MG63 (cell line): Measurements from ENCODE around the gene CIDEC. TPM values are rescaled to one million over a fixed set of nuclear protein-coding genes. Genes with fewer than 3 reads are reported as not detected.
"Not testable (repeated sequence)": the region's sequence is repeated elsewhere in the genome, so short reads cannot be mapped to it uniquely, and the experiment has no call there.

Source experiments
- DNase-seq: peaks from one replicate; pipeline ENCODE4 v3.0.0-alpha.2; 2020
- H3K27me3 ChIP-seq: fragments of 250-450 bp; sonication (Bioruptor Pico); 2 replicates; pipeline ENCODE4 v1.5.1; 2020; ENCODE audit warnings: mild to moderate bottlenecking, moderate library complexity
- H3K36me3 ChIP-seq: fragments of 250-450 bp; sonication (Bioruptor Pico); 2 replicates; pipeline ENCODE4 v1.5.1; 2020; ENCODE audit warnings: mild to moderate bottlenecking, moderate library complexity
- H3K4me3 ChIP-seq: fragments of 250-450 bp; sonication (Bioruptor Pico); 2 replicates; pipeline ENCODE4 v1.5.1; 2020; ENCODE audit warnings: mild to moderate bottlenecking, moderate library complexity
- H3K9me3 ChIP-seq: fragments of 250-450 bp; sonication (Bioruptor Pico); 2 replicates; pipeline ENCODE4 v1.5.1; 2020; ENCODE audit warnings: mild to moderate bottlenecking, moderate library complexity
- total RNA-seq: library from RNA; depleted of rRNA; stranded (reverse); fragments of >200 nt; shearing (Covaris generic); gene quantifications from 2 replicates; pipeline ENCODE4 v1.2.3, GENCODE V29; 2014; ENCODE audit warnings: low replicate concordance

CIDEC gene
- total RNA-seq, 1 experiment from 2014 or later: not detected

DNA sequence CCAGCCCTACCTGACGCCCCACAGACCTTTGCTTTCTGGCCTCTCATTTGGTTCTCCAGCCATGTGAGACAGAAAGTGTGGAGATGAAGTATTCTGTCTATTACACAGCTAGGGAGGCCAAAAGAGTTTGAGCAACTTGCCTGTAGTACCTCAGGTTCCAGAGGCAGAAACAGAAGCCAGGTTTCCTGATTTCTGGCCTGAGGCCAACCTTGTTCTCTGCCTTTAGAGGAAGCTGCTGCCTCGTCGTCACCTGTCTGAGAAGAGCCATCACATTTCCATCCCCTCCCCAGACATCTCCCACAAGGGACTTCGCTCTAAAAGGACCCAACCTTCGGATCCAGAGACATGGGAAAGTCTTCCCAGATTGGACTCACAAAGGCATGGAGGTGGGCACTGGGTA lies 26.4 kb upstream of the CIDEC start:
- H3K9me3 ChIP-seq: no peaks in the 10 kb centered on the region
- no peaks in the 10 kb centered on the region for H3K27me3 ChIP-seq
- no peaks in the 10 kb centered on the region for H3K36me3 ChIP-seq
- H3K4me3 ChIP-seq: no peak overlapping the region
- no peak for DNase-seq

DNA sequence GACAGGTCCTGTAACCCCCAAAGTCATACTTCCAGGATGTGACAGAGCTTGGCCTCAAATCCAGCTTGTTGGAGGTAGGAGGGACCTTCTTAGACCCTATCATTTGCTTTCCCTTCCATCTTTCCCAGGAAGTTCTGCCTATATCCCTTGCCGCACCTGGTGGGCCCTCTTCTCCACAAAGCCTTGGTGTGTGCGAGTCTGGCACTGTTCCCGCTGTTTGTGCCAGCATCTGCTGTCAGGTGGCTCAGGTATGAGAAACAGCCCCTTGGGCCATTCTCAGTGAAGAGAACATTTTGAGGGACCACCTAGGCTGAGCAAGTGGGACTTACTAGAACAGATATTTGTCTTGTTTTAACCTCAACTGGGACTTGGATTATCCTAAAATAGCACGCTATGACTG lies 23.9 kb upstream of the CIDEC start:
- Histone ChIP-seq H3K27me3 (no peaks in the 10 kb centered on the region), H3K9me3 (no peaks in the 10 kb centered on the region), H3K4me3 (no peak overlapping the region), H3K36me3 (no peaks in the 10 kb centered on the region)
- DNase-seq: no peak

DNA sequence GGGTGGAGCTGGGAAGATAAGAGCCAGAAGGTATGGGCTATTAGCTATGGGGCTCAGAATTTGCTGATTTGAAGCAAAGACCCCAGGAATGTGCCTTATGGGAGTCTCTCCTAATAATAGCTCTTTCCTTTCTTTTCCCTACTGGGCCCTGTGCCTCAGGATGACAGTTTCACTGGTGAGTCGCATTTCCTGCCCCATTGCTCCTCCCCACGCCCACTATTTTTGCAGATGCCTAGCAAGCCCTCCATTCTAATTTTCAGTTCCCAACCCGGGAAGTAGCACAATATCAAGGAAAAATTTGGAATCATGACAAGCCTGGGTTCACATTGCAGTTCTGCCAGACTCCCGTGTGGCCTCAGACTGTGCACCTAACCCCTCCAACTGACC lies 23.2 kb upstream of the CIDEC start:
- Histone ChIP-seq H3K27me3 (no peaks in the 10 kb centered on the region), H3K9me3 (no peaks in the 10 kb centered on the region), H3K36me3 (no peaks in the 10 kb centered on the region), H3K4me3 (no peak overlapping the region)
- DNase-seq: peak; percentile 68

DNA sequence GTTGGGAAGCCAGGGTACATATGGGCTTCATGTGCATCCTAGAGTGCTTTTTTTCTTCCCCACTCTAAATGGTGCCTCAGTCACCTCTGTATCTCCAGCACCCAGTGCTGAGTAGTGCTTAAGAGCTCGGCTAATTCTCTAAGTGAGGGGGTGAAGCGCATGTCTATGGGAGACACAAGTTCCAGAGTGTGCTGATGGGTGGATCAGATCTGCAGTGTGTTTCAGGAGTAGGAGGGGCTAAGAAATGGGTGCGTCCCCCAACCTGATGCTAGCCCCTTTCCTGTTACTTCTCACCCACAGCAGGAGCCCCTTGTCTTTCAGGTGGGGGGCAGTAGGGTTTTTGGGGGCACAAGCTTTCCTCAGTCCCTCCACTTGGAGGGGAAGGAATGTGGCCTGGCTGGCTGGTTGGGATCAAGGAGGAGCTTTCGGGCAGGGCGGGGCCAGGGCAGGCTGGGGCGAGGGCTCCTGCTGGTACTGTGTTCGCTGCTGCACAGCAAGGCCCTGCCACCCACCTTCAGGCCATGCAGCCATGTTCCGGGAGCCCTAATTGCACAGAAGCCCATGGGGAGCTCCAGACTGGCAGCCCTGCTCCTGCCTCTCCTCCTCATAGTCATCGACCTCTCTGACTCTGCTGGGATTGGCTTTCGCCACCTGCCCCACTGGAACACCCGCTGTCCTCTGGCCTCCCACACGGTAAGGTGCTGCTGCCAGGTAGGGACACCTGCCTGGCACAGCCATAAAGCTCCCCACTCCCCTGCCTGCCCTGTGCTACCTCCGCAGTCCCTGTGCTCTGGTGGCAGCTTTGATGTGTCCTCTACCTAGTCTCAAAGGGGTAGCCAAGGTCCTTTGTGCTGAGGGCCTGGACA lies 22.6 kb upstream of the CIDEC start, which contains the start of gene IL17RE:
Gene IL17RE, plus strand, starts transcription at position 477 of the 866 bp plus-strand sequence. Its CDS starts 85 bp downstream, at position 562.
- no peaks in the 10 kb centered on the region for H3K36me3 ChIP-seq
- no peak within 1 kb of the TSS for H3K4me3 ChIP-seq
- no peaks in the 10 kb centered on the region for H3K27me3 ChIP-seq
- H3K9me3 ChIP-seq: no peaks in the 10 kb centered on the region
- no peak for DNase-seq

DNA sequence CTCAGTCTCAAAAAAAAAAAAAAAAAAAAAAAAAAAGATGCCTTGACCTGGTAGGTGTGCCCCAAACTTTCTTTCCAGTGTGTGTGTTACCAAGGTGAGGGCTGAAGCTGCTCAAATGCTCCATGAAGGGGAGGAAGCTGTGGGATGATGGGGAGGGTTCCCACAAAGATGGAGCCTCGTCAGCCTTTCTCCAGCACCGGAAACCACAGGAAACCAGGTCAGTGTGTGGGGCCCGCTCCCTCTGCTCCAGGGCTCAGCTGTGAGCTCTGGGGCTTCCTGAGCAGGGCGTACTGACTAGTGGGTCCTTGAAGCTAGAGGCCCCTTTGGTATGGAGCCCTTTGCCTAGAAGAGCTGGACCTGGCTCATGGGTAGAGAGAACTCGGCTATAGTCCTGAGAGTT lies 21.9 kb upstream of the CIDEC start:
- Histone ChIP-seq H3K27me3 (no peaks in the 10 kb centered on the region), H3K36me3 (no peaks in the 10 kb centered on the region), H3K4me3 (no peak overlapping the region), H3K9me3 (no peaks in the 10 kb centered on the region)
- DNase-seq: no peak

DNA sequence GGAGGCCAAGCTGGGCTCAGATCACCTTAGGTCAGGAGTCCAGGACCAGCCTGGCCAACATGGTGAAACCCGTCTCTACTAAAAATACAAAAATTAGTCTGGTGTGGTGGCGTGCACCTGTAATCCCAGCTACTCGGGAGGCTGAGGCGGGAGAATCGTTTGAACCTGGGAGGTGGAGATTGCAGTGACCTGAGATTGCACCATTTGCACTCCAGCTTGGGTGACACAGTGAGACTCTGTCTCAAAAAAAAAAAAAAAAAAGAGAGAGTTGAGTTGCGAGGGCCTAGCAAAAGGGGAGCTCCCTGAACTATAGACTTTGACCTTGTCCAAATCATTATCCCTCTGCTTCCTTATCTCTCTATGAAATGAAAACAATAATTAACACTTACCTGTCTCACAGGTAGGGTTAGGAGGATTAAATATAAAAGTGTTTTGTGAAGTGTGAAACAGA lies 20.9 kb upstream of the CIDEC start:
- not testable (repeated sequence) for DNase-seq, H3K27me3 ChIP-seq, H3K36me3 ChIP-seq, H3K4me3 ChIP-seq, H3K9me3 ChIP-seq

DNA sequence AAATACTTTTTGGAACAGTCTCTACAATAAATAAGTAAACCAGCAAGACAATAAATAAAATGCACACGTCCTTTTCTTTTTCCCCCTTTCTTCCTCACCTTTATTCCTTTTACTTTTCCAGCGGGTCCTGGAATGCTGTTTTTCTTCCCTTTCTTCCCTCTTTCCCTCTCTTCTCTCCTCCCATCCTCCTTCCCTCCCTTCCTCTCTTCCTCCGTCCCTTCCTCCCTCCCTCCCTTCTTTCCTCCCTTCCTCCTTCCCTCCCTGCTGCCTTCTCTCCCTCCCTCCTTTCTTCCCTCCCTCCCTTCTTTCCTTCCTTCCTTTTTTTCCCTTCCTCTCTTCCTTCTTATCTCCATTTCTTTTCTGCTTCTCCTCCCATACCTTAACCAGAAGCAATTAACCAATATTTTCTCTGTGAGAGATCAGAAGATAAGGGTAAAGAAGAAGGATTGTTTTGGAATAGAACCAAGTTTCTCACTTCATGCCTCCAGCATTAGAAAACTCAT lies 19.3 kb upstream of the CIDEC start:
- Histone ChIP-seq H3K36me3 (peaks cover 6% of the 10 kb centered on the region), H3K27me3 (no peaks in the 10 kb centered on the region), H3K9me3 (no peaks in the 10 kb centered on the region), H3K4me3 (no peak overlapping the region)
- no peak for DNase-seq

DNA sequence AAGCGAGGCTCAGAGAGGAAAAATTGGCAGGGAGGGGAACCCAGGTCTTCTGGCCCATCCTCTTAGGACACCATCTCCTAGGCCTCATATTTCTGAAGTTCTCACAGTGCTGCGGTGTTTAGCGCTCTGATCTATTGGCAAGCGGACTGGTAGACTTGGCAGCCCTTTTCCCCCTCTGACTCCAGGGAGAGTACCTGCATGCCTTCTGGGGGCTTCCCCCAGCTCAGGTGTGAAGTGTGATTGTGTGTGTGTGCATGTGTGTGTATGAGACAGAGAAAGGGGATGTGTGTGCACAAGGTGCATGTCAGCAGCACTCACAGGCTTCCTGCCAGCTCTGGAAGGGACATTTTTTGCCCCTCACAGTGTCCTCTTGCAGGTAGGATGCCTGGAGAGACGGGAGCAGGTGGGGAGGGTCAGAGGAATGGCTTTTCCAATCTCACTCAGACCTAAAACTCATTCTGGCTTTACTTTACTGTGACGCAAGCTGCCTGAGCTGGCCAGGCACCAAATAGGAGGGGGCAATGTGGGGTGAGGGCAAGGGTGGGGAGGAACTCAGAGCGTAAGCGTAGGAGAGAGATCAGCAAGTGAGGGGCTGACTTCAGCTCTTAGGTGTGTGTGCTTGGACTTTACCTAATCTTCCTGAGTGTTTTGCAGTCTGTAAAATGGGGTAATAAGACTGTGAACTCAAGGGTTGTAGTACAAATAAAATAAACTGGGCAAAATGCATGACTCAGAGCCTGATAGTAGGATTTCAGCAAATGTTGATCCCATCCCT lies 18.6 kb upstream of the CIDEC start:
- Histone ChIP-seq H3K9me3 (no peaks in the 10 kb centered on the region), H3K36me3 (peaks cover 12% of the 10 kb centered on the region), H3K4me3 (no peak overlapping the region), H3K27me3 (no peaks in the 10 kb centered on the region)
- no peak for DNase-seq

DNA sequence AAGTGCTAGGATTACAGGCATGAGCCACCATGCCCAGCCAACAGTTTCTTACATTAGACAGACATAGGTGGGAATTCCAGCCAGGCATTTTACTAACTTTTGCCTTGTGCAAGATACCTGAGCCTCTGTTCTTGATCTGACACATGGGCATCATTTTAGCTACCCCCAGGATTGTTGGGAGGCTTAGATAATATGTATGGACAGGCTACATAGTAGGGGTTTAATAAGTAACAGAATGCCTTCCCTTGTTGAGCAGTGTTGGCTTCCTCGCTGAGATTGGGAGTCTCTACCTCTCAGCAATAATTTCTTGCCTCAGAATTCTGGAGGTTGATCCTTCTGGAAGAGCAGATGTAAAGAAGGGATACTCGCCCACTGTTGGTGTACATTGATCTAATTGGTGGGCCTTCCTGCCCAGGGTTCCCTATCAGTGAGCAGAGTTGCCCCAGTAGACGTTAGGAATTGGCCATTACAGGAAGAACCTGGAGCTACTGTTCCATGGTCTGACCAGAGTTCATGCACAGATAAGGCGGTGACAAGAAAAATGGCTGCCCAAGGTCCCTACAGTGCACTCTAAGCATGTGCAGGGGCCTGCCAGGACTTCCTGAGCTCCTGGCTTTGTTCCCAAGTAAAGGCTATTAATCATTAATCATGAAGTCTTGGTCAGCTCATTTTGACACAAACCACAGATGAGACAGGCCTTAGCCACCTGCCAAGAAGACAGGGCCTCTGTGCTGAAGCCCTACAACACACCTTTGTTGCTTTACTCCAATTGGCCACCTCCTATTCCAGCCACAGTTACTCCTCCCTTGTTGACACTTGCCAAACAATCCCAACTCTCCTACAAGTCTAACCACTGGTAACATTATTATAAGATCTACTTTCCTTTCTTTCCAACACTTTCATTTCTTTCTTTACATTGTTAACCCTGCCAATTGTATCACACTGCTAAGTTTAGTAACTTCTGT lies 17.6 kb upstream of the CIDEC start:
- no peaks in the 10 kb centered on the region for H3K27me3 ChIP-seq
- no peaks in the 10 kb centered on the region for H3K9me3 ChIP-seq
- H3K4me3 ChIP-seq: no peak overlapping the region
- peak; percentile 30 for DNase-seq
- H3K36me3 ChIP-seq: peaks cover 21% of the 10 kb centered on the region

DNA sequence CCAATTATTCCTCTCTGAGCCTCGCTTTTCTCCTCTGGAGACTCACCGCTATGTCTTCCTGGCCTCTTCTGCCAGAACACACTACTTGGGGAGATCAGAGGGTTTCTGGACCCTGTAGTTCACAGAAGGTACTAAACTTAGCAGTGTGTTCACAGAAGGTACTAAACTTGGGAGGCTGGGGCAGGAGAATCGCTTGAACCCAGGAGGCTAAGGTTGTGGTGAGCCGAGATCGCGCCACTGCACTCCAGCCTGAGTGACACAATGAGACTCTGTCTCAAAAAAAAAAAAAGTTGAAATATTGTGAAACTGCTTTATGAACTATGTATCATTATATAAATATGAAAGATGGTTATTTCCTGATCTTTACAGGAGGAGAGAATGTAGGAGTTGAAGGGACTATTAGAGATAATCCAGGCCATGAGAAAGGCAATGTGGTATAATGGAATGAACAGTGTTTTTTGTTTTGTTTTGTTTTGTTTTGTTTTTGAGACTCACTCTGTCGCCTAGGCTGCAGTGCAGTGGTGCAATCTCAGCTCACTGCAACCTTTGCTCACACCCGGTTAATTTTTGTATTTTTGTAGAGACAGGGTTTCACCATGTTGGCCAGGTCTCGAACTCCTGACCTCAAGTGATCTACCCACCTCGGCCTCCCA lies 16.8 kb upstream of the CIDEC start:
- H3K27me3 ChIP-seq, DNase-seq, H3K4me3 ChIP-seq, H3K9me3 ChIP-seq: not testable (repeated sequence)
- peaks cover 27% of the 10 kb centered on the region for H3K36me3 ChIP-seq

DNA sequence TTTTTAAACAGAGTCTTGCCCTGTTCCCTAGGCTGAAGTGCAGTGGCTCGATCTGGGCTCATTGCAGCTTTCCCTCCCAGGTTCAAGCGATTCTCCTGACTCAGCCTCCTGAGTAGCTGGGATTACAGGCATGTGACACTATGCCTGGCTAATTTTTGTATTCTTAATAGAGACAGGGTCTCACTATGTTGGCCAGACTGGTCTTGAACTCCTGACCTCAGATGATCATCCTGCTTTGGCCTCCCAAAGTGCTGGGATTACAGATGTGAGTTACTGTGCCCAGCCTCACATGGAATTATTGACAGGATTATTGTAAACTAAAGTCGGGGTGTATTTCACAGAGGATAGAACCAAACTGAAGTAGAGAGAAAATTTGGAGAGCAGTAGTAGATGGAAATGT lies 15.7 kb upstream of the CIDEC start:
- not testable (repeated sequence) for H3K4me3 ChIP-seq, DNase-seq, H3K9me3 ChIP-seq, H3K27me3 ChIP-seq
- peaks cover 31% of the 10 kb centered on the region for H3K36me3 ChIP-seq

DNA sequence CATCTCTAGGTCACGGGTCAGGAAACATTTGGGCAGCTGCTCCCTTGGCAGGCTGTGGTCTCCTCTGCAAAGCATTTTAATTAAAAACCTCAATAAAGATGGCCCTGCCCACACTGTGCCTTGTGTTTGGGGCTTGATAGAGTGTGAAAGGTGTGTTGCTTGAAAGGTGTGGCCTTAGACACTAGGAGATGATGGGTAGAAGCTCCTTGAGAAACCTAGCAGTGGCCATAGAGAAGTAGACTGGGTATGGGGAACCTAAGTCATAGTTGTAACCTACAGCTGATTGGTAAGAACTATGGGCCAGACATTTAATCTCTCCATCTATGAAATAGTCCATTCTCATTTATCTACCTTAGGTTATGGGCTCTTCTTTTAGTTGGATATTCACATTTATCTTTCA lies 13.7 kb upstream of the CIDEC start:
- no peaks in the 10 kb centered on the region for H3K27me3 ChIP-seq
- no peak overlapping the region for H3K4me3 ChIP-seq
- no peak for DNase-seq
- peaks cover 31% of the 10 kb centered on the region for H3K36me3 ChIP-seq
- H3K9me3 ChIP-seq: no peaks in the 10 kb centered on the region

DNA sequence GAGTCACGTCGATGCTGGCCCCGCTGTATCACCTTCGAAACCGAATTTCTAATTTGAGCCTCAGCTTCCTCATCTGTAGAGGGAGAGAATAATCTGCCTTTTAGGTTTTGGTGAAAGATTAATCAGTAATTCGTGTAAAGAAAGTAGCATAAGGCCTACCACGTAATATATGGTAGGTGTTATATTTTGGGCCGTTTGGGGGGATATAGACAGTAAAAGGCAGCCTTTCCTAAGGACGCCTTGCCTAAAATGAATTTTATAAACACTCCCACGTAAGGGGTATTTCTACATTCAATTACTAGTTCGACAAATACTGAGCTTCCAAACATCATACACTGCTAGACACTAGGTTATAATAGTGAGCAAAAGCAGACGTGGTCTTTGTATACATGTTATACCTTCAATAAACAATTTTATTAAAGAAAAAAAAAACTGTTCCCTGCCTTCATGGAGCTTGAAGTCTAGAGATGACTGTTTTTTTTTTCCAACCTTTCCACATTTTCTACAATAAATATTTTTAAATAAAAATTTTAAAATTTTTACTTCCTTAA lies 11.1 kb upstream of the CIDEC start:
- Histone ChIP-seq H3K9me3 (no peaks in the 10 kb centered on the region), H3K36me3 (peaks cover 31% of the 10 kb centered on the region), H3K4me3 (peak overlapping the region; percentile 90), H3K27me3 (no peaks in the 10 kb centered on the region)
- DNase-seq: no peak

DNA sequence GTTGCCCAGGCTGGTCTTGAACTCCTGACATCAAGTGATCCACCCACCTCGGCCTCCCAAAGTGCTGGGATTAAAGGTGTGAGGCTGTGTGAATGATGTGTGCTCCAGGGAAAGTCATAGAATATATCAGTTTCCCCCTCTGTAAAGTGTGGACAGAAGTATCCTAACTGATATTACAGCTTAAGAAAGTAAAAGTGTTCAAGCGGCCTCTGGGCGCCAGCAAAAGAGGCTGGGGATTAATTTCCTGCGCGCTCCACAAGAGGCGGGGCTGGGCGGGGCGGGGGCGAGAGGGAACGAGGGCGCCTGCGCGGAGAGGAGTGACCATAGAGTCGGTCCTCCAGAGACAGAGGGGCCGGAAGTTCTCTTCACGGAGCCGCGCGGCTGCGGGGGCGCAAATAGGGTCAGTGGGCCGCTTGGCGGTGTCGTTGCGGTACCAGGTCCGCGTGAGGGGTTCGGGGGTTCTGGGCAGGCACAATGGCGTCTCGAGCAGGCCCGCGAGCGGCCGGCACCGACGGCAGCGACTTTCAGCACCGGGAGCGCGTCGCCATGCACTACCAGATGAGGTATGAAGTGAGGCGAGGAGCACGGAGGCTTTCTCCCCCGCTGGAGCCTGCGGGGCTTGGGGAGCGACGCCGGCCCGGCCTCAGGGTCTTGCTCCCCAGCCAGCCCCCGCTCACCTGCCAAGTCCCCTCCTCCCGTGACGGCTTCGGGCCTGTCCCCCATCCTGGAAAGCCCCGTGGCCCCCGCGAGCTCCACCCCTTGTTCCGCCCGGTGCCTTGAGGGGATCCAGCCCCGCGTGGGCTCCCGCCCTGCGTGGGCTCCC lies 10.4 kb upstream of the CIDEC start, which contains the start of gene JAGN1:
Gene JAGN1, plus strand, starts transcription at position 362 of the 823 bp plus-strand sequence. Its CDS starts 113 bp downstream, at position 475.
- peak; percentile 79 for DNase-seq
- H3K9me3 ChIP-seq: no peaks in the 10 kb centered on the region
- peaks cover 31% of the 10 kb centered on the region for H3K36me3 ChIP-seq
- peak within 1 kb of the TSS; percentile 90 for H3K4me3 ChIP-seq
- no peaks in the 10 kb centered on the region for H3K27me3 ChIP-seq

DNA sequence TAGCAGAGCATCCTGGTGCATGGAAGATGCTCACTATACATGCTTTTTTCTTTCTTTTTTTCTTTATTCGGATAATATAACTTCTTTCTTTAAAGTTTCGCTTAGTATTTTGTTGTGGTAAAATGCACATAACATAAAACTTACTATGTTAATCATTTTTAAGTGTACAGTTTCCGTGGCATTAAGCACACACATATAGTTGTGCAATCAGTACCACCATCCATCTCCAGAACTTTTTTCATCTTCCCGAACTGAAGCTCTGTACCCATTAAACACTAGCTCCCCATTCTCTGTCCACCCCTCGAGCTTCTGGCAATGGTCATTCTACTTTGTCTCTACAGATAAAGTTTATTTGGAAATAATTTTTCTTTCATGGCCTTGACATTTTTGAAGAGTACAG lies 9.4 kb upstream of the CIDEC start:
- Histone ChIP-seq H3K36me3 (peaks cover 25% of the 10 kb centered on the region), H3K4me3 (no peak overlapping the region; the same call in 1 of the 2 replicates), H3K9me3 (no peaks in the 10 kb centered on the region), H3K27me3 (no peaks in the 10 kb centered on the region)
- no peak for DNase-seq
